ENCODE results near the gene PCSK6. TPM values are rescaled to one million over a fixed set of nuclear protein-coding genes. Genes with fewer than 3 reads are reported as not detected.

The PCSK6 gene
- total RNA-seq, 4 donors from 2014 or later = 1.4 to 12.8 (median 6.9) TPM

GRCh38 chr15:101256757-101257156 is 232.8 kb downstream of the PCSK6 start:
- Histone ChIP-seq H3K27me3 (no peaks in the 10 kb centered on the region), H3K27ac (no peak overlapping the region), H3K9me3 (no peaks in the 10 kb centered on the region), H3K4me3 (no peak overlapping the region), H3K36me3 (no peaks in the 10 kb centered on the region), H3K4me1 (no peaks in the 10 kb centered on the region)
- no peak for TF ChIP-seq CTCF (IDR thresholded peaks at IDR 0.05)
- no peak for TF ChIP-seq POLR2A (IDR thresholded peaks at IDR 0.05)
- no peak for DNase-seq
- intact Hi-C loops (cut with DNase I; ENCODE audit: low total_unique reads) = loop anchor here (5.0 kb wide), 1 partner anchor 244 kb away; no protein-coding TSS in a partner anchor

- no peak for DNase-seq
- Histone ChIP-seq H3K27ac (no peak overlapping the region), H3K27me3 (no peaks in the 10 kb centered on the region), H3K4me1 (no peaks in the 10 kb centered on the region), H3K36me3 (no peaks in the 10 kb centered on the region), H3K9me3 (no peaks in the 10 kb centered on the region), H3K4me3 (no peak overlapping the region)
- intact Hi-C loops (cut with DNase I; ENCODE audit: low total_unique reads) = loop anchor here (5.0 kb wide), 1 partner anchor 243 kb away; no protein-coding TSS in a partner anchor
- no peak for TF ChIP-seq POLR2A (IDR thresholded peaks at IDR 0.05)
- no peak for TF ChIP-seq CTCF (IDR thresholded peaks at IDR 0.05)
These were observed 233.8 kb downstream of the PCSK6 start for GRCh38 chr15:101255615-101256241.

- Histone ChIP-seq H3K4me1 (no peaks in the 10 kb centered on the region), H3K9me3 (no peaks in the 10 kb centered on the region), H3K27me3 (no peaks in the 10 kb centered on the region), H3K4me3 (no peak overlapping the region), H3K36me3 (no peaks in the 10 kb centered on the region), H3K27ac (no peak overlapping the region)
- intact Hi-C loops (cut with DNase I; ENCODE audit: low total_unique reads) = loop anchor here (5.0 kb wide), 1 partner anchor 243 kb away; no protein-coding TSS in a partner anchor
- DNase-seq = no peak
- no peak for TF ChIP-seq CTCF (IDR thresholded peaks at IDR 0.05)
- no peak for TF ChIP-seq POLR2A (IDR thresholded peaks at IDR 0.05)
These were observed 234.5 kb downstream of the PCSK6 start for GRCh38 chr15:101255051-101255395.

GRCh38 chr15:101254157-101255050 is 235.1 kb downstream of the PCSK6 start:
- no peak for TF ChIP-seq CTCF (IDR thresholded peaks at IDR 0.05)
- no peak for TF ChIP-seq POLR2A (IDR thresholded peaks at IDR 0.05)

More at GRCh38 chr15:101254157-101255050, 235.1 kb downstream of the PCSK6 start:
- H3K27ac ChIP-seq = no peak overlapping the region
- H3K27me3 ChIP-seq = no peaks in the 10 kb centered on the region
- no peaks in the 10 kb centered on the region for H3K4me1 ChIP-seq
- H3K36me3 ChIP-seq = no peaks in the 10 kb centered on the region
- H3K4me3 ChIP-seq = no peak overlapping the region
- intact Hi-C loops (cut with DNase I; ENCODE audit: low total_unique reads) = loop anchor here (5.0 kb wide), 1 partner anchor 242 kb away; no protein-coding TSS in a partner anchor
- no peaks in the 10 kb centered on the region for H3K9me3 ChIP-seq
- DNase-seq = no peak

Other genes with a start within 250 kb of the PCSK6 start
- gene CHSY1, start 237.7 kb downstream of the PCSK6 start, total RNA-seq = 10 to 100 TPM; 25.6 to 62.8 (median 46.0) TPM
- gene SELENOS, start 212.2 kb downstream of the PCSK6 start, total RNA-seq = 10 to 100 TPM; 36.9 to 90.0 (median 56.3) TPM
- gene SNRPA1, start 194.5 kb downstream of the PCSK6 start, total RNA-seq = 10 to 100 TPM in 3 of 4 donors, 1 to 10 TPM in 1; 3.2 to 56.4 (median 25.7) TPM
- 10 to 100 TPM; 14.7 to 65.0 (median 46.5) TPM for gene TM2D3, start 162.7 kb upstream of the PCSK6 start, total RNA-seq
- gene TARS3, start 234.8 kb upstream of the PCSK6 start, total RNA-seq = 10 to 100 TPM in 3 of 4 donors, 1 to 10 TPM in 1; 3.3 to 24.8 (median 17.7) TPM

Data from uterus (tissue), 4 donors.